Suprapubic skin (tissue), 4 donors: ENCODE data around the gene BSND. TPM values are rescaled to one million over a fixed set of nuclear protein-coding genes. Genes with fewer than 3 reads are reported as not detected.

ENCODE experiments used
- DNase-seq, 2 donors: peaks; one replicate each; pipeline ENCODE4 v3.0.0-alpha.2; 2019; ENCODE audit warnings: low spot score in 2 of 2
- H3K27ac ChIP-seq: fragments of 200-600 bp; sonication (generic); one replicate; pipeline ENCODE4 v1.5.1; 2019
- H3K27me3 ChIP-seq: fragments of 200-600 bp; sonication (generic); one replicate; pipeline ENCODE4 v1.5.1; 2019
- H3K36me3 ChIP-seq: fragments of 200-600 bp; sonication (generic); one replicate; pipeline ENCODE4 v1.5.1; 2019
- H3K4me1 ChIP-seq: fragments of 200-600 bp; sonication (generic); one replicate; pipeline ENCODE4 v1.5.1; 2019
- H3K4me3 ChIP-seq: fragments of 200-600 bp; sonication (generic); one replicate; pipeline ENCODE4 v1.5.1; 2019; ENCODE audit warnings: mild to moderate bottlenecking
- H3K9me3 ChIP-seq: fragments of 200-600 bp; sonication (generic); one replicate; pipeline ENCODE4 v1.5.1; 2019
- EP300 ChIP-seq: sonication (generic); formaldehyde crosslinking; IDR thresholded peaks from one replicate; pipeline ENCODE4 v1.6.1; 2017; ENCODE audit warnings: antibody characterized with exemption
- POLR2A ChIP-seq, 2 donors: fragments of 450-650 bp; IDR thresholded peaks; one replicate each; pipeline ENCODE4 v1.6.1; 2017; ENCODE audit warnings: antibody characterized with exemption in 2 of 2, mild to moderate bottlenecking in 2 of 2, moderate library complexity in 2 of 2
- POLR2AphosphoS5 ChIP-seq, 3 donors: sonication (generic); formaldehyde crosslinking; IDR thresholded peaks; one replicate each; pipeline ENCODE4 v1.6.1; 2017; ENCODE audit warnings: antibody characterized with exemption in 3 of 3
- WGBS: methylation state at CpG from one replicate; pipeline ENCODE4 v1.1.5; 2018; 5-methylcytosine and 5-hydroxymethylcytosine counted together
- total RNA-seq, 4 donors: library from RNA; depleted of rRNA; stranded (reverse); fragments of >200 nt; gene quantifications; one replicate each; pipeline ENCODE4 v1.1.0, GENCODE V29; 2016
- TF ChIP-seq, protein P1 (sequence below), 2 donors: fragments of 200-600 bp in 1 of 2; fragments of 450-650 bp in 1 of 2; sonication (generic) in 1 of 2; IDR thresholded peaks; one replicate each; pipeline ENCODE4 v1.5.1; 2016 to 2019; ENCODE audit warnings: antibody characterized with exemption in 2 of 2, mild to moderate bottlenecking in 1 of 2, moderate library complexity in 1 of 2

Gene BSND
- total RNA-seq, 4 donors from 2014 or later, result not detected

DNA sequence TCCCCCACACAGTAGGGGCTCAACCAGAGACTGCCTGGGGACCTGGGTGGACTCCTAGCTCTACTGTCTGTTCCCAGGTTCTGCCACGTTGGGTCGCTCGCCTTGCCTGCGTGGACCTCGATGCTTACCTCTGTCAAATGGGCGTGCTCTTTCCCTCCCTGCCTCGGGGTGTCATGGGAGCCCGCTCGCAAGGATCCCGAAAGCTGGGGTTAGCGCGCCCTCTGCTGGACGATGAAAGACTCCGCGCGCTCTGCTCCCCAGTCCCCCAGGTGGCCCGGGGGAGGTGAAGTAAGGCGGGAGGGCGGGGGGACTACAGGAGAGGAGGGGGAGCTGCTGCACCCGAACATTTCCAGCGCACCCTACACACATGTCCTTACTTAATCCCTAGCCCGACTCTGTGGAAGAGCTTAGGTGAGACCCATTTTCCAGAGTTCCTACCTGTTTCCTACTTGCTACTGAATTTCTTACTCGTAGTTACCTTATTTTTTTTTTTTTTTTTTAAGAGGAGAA, 2.3 kb upstream of the BSND start:
- 3% methylated on average over 23 of the region's 23 CpGs for WGBS
- no peak overlapping the region for H3K27ac ChIP-seq
- H3K4me1 ChIP-seq, result peaks cover 11% of the 10 kb centered on the region
- no peaks in the 10 kb centered on the region for H3K9me3 ChIP-seq
- H3K4me3 ChIP-seq, result peak overlapping the region; percentile 11
- no peaks in the 10 kb centered on the region for H3K36me3 ChIP-seq
- DNase-seq, result peak; percentile 83 to 85
- H3K27me3 ChIP-seq, result peaks cover 38% of the 10 kb centered on the region
- TF ChIP-seq, protein P1, sequence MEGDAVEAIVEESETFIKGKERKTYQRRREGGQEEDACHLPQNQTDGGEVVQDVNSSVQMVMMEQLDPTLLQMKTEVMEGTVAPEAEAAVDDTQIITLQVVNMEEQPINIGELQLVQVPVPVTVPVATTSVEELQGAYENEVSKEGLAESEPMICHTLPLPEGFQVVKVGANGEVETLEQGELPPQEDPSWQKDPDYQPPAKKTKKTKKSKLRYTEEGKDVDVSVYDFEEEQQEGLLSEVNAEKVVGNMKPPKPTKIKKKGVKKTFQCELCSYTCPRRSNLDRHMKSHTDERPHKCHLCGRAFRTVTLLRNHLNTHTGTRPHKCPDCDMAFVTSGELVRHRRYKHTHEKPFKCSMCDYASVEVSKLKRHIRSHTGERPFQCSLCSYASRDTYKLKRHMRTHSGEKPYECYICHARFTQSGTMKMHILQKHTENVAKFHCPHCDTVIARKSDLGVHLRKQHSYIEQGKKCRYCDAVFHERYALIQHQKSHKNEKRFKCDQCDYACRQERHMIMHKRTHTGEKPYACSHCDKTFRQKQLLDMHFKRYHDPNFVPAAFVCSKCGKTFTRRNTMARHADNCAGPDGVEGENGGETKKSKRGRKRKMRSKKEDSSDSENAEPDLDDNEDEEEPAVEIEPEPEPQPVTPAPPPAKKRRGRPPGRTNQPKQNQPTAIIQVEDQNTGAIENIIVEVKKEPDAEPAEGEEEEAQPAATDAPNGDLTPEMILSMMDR (IDR thresholded peaks at IDR 0.05), result peak; percentile 46 to 76
- TF ChIP-seq POLR2A (IDR thresholded peaks at IDR 0.05), result no peak

DNA sequence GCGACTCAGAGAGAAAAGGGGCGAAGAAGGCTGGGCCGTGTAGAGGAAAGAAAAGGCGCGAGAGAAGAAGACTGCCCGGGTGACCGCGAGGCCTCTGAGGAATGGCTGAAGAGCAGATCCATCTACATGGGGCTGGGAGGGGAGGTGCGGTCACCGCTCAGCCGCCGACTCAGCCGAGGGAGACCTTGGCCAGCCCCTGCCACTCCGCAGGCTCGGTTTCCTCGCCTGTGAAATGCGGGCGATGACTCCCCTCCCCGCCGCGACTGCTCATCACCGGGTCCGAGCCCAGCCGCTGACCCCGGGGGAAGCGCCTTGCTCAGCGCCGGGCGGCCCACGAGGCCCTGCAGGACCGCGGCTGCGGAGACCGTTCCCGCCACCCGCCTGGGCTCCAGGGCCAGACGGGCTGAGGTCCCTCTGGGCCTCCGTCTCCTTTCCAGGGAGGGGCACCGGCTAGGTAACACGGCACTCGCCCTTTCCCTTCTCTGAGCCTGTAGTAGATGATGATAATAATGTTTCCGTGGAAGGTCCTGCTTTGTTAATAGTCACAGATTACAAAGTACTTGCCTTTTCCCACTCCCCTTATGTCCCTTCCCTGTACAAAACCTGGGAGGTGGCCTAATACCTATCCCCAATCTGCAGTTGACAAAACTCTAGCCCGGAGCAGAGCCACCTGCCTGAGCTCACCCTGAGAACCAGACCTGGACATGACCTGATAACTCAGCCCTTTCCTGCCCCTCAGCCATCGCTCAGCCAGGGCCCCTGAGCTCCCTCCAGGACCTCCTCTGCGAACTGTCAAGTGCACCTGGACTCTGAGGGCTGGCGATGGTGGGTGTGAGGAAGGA, 1.6 kb upstream of the BSND start:
- Histone ChIP-seq H3K4me3 (peak overlapping the region; percentile 11), H3K27ac (no peak overlapping the region), H3K4me1 (peaks cover 11% of the 10 kb centered on the region), H3K36me3 (no peaks in the 10 kb centered on the region), H3K27me3 (peaks cover 42% of the 10 kb centered on the region), H3K9me3 (no peaks in the 10 kb centered on the region)
- no peak for DNase-seq
- TF ChIP-seq, protein P1 (IDR thresholded peaks at IDR 0.05), result no peak
- TF ChIP-seq EP300 (no peak), POLR2AphosphoS5 (IDR thresholded peaks at IDR 0.05) (no peak), POLR2A (IDR thresholded peaks at IDR 0.05) (no peak)
- 24% methylated on average over 42 of the region's 46 CpGs for WGBS

DNA sequence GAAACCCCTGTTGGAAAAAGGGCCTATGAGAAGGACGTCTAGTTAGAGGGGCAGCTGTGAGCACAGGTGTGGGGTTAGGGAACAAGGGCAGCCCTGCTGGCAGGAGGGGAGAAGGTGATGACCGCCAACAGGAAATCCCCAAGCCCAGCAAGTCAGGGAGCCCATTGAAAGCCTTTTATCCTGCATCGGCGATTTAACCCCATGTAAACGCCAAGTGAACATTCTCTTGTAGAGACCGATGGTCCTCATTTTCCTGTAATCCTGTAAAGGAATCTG, 1.1 kb upstream of the BSND start:
- no peak for DNase-seq
- WGBS, result 78% methylated on average over 6 of the region's 6 CpGs

DNA sequence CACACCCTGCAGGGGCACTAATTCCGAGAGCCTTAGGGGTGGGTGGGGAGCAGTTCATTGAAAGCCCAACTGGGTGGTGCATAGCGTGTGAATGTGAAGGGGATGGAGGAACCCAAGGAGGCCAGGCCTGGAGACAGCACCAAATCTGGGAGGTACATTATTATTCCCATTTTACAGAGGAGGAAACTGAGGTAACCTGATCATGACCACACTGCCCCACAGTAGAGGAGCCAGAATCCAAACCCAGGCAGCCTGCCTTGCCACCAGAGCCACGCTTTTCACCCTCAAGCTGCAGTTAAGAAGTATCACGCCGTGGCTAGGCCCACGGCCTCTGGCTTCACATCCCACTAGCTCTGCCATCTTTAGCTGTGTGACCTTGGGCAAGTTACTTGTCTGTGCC, 633 bp upstream of the BSND start:
- H3K27me3 ChIP-seq, result peaks cover 42% of the 10 kb centered on the region
- no peak overlapping the region for H3K27ac ChIP-seq
- TF ChIP-seq POLR2AphosphoS5 (IDR thresholded peaks at IDR 0.05), result no peak
- TF ChIP-seq, protein P1 (IDR thresholded peaks at IDR 0.05), result no peak
- TF ChIP-seq EP300, result no peak
- no peak for TF ChIP-seq POLR2A (IDR thresholded peaks at IDR 0.05)
- H3K36me3 ChIP-seq, result no peaks in the 10 kb centered on the region
- WGBS, result 84% methylated on average over 6 of the region's 6 CpGs
- no peak for DNase-seq
- no peaks in the 10 kb centered on the region for H3K9me3 ChIP-seq
- no peak overlapping the region for H3K4me3 ChIP-seq
- H3K4me1 ChIP-seq, result peaks cover 11% of the 10 kb centered on the region

More for the DNA sequence above, 1.1 kb upstream of the BSND start:
- no peaks in the 10 kb centered on the region for H3K9me3 ChIP-seq
- H3K4me1 ChIP-seq, result peaks cover 11% of the 10 kb centered on the region
- H3K4me3 ChIP-seq, result no peak overlapping the region
- no peak overlapping the region for H3K27ac ChIP-seq
- H3K27me3 ChIP-seq, result peaks cover 42% of the 10 kb centered on the region
- no peaks in the 10 kb centered on the region for H3K36me3 ChIP-seq
- TF ChIP-seq, protein P1 (IDR thresholded peaks at IDR 0.05), result no peak
- TF ChIP-seq POLR2A (IDR thresholded peaks at IDR 0.05), result no peak
- no peak for TF ChIP-seq POLR2AphosphoS5 (IDR thresholded peaks at IDR 0.05)
- TF ChIP-seq EP300, result no peak

DNA sequence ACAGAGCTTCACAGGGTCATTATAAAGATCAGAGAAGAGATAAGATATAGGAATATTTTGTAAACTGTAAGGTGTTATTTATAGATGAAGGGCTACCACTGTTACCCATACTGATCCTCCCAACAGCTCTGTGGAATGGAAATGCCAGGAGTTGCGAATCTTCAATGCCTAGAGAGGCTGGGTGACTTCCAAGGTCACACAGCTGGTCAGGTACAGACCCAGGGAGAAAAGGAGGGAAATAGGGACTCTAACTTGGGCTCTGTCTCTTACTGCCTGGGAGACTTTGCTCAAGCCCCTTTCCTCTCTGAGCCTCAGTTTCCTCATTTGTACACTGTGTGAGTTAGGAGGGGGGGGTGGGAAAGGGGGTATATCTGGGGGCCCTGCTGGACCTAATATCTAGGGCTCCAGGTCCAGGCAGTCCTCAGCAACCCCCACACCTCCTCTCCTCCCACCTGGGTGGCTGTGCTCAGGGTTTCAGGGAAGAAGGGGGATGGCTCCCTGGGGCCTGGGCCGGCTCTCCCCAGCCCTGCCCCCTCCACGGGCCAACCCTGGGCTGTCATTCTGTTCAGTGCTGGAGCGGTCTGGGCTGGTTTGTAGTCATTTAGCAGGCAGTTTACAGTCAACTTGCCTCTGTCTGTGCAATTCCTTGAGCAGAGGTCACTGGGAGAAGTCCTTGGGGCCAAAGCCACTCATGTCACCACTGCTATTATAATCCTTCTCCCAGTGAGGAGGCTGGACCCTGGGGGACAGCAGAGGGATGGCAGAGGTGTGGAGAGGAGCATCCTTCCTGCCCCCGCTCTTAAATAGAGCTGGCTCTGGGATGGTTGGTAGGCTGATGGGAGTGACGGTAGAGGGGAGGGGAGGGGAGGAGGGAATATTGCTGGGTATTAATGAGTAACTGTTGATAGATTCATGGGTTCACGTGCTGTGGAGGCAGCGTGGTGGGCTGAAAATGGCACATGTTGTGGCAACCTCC, 1.7 kb downstream of the BSND start:
- no peak for DNase-seq
- 84% methylated on average over 6 of the region's 8 CpGs for WGBS
- no peak overlapping the region for H3K27ac ChIP-seq
- no peaks in the 10 kb centered on the region for H3K36me3 ChIP-seq
- peaks cover 11% of the 10 kb centered on the region for H3K4me1 ChIP-seq
- TF ChIP-seq POLR2A (IDR thresholded peaks at IDR 0.05), result no peak
- TF ChIP-seq POLR2AphosphoS5 (IDR thresholded peaks at IDR 0.05), result no peak
- TF ChIP-seq EP300, result no peak
- TF ChIP-seq, protein P1 (IDR thresholded peaks at IDR 0.05), result no peak
- H3K9me3 ChIP-seq, result no peaks in the 10 kb centered on the region
- no peak overlapping the region for H3K4me3 ChIP-seq
- H3K27me3 ChIP-seq, result peaks cover 42% of the 10 kb centered on the region
